MM.1S (cell line): ENCODE data around the gene SLC25A6.

ENCODE experiments used
- DNase-seq: peaks from one replicate; pipeline ENCODE4 v3.0.0-alpha.2; 2015
- H2AFZ ChIP-seq: fragments of 300-600 bp; sonication (generic); 2 replicates; pipeline ENCODE4 v1.6.0; 2016; ENCODE audit warnings: antibody characterized with exemption, low read length
- H3F3A ChIP-seq: fragments of 300-600 bp; sonication (generic); 2 replicates; pipeline ENCODE4 v1.6.1; 2016; ENCODE audit warnings: mild to moderate bottlenecking, antibody characterized with exemption, low read length, moderate library complexity, mixed read lengths; ENCODE audit not compliant: insufficient read depth
- H3K27ac ChIP-seq: fragments of 300-600 bp; sonication (generic); 2 replicates; pipeline ENCODE4 v1.5.1; 2016; ENCODE audit warnings: mild to moderate bottlenecking, low read length
- H3K27me3 ChIP-seq: fragments of 300-600 bp; sonication (generic); replicated peaks from 2 replicates; pipeline ENCODE4 v1.6.0; 2016; ENCODE audit warnings: low read length; ENCODE audit not compliant: insufficient read depth
- H3K36me3 ChIP-seq: fragments of 300-600 bp; sonication (generic); replicated peaks from 2 replicates; pipeline ENCODE4 v1.6.1; 2016; ENCODE audit warnings: mild to moderate bottlenecking, low read length, mixed read lengths; ENCODE audit not compliant: insufficient read depth
- H3K4me1 ChIP-seq: fragments of 300-600 bp; sonication (generic); 2 replicates; pipeline ENCODE4 v1.6.1; 2016; ENCODE audit warnings: low read length, mixed read lengths
- H3K4me2 ChIP-seq: fragments of 300-600 bp; sonication (generic); 2 replicates; pipeline ENCODE4 v1.6.0; 2016; ENCODE audit warnings: low read depth, low read length
- H3K4me3 ChIP-seq: fragments of 300-600 bp; sonication (generic); 2 replicates; pipeline ENCODE4 v1.5.1; 2016; ENCODE audit warnings: low read length, mixed read lengths
- H3K79me2 ChIP-seq: fragments of 300-600 bp; sonication (generic); 2 replicates; pipeline ENCODE4 v1.6.1; 2016; ENCODE audit warnings: mixed run types, low read length, mixed read lengths
- H3K9ac ChIP-seq: fragments of 300-600 bp; sonication (generic); 2 replicates; pipeline ENCODE4 v1.6.1; 2016; ENCODE audit warnings: low read length, mixed read lengths
- H3K9me2 ChIP-seq: fragments of 300-600 bp; sonication (generic); replicated peaks from 2 replicates; pipeline ENCODE4 v1.6.1; 2016; ENCODE audit warnings: mild to moderate bottlenecking, low read length, mixed read lengths; ENCODE audit not compliant: insufficient read depth
- H3K9me3 ChIP-seq: fragments of 300-600 bp; sonication (generic); replicated peaks from 2 replicates; pipeline ENCODE4 v1.6.1; 2016; ENCODE audit warnings: mild to moderate bottlenecking, low read length, mixed read lengths; ENCODE audit not compliant: insufficient read depth
- H4K20me1 ChIP-seq: fragments of 300-600 bp; sonication (generic); 2 replicates; pipeline ENCODE4 v1.6.1; 2016; ENCODE audit warnings: mild to moderate bottlenecking, low read length, moderate library complexity, mixed read lengths; ENCODE audit not compliant: insufficient read depth
- CTCF ChIP-seq: fragments of 300-600 bp; sonication (generic); IDR thresholded peaks from 2 replicates; pipeline ENCODE4 v1.5.1; 2016; ENCODE audit warnings: antibody characterized with exemption, low read length, mixed read lengths
- EZH2 ChIP-seq: fragments of 300-600 bp; sonication (generic); optimal IDR thresholded peaks from 2 replicates; pipeline ENCODE3; 2017; ENCODE audit warnings: low read depth, mild to moderate bottlenecking, antibody characterized with exemption, low read length, mixed read lengths
- EZH2phosphoT487 ChIP-seq: fragments of 300-600 bp; sonication (generic); IDR thresholded peaks from 2 replicates; pipeline ENCODE4 v1.6.1; 2018; ENCODE audit warnings: antibody characterized with exemption, low read length

SLC25A6 gene

GRCh38 chrX:1434871-1435240, 42.9 kb upstream of the SLC25A6 start:
- Histone ChIP-seq H3K4me1 (no peaks in the 10 kb centered on the region), H3K9me2 (no peaks in the 10 kb centered on the region), H3K27me3 (no peaks in the 10 kb centered on the region), H3K79me2 (no peaks in the 10 kb centered on the region), H3K9ac (no peak overlapping the region), H3K9me3 (no peaks in the 10 kb centered on the region), H3F3A (no peaks in the 10 kb centered on the region), H3K36me3 (no peaks in the 10 kb centered on the region), H3K4me2 (no peak overlapping the region), H3K4me3 (no peak overlapping the region), H3K27ac (no peak overlapping the region), H2AFZ (no peak overlapping the region), H4K20me1 (no peaks in the 10 kb centered on the region)
- TF ChIP-seq EZH2phosphoT487 (no peak), EZH2 (no peak), CTCF (no peak)
- DNase-seq, result no peak

GRCh38 chrX:1433646-1434357, 41.9 kb upstream of the SLC25A6 start:
- Histone ChIP-seq H3K9me3 (no peaks in the 10 kb centered on the region), H3K36me3 (no peaks in the 10 kb centered on the region), H3K27ac (no peak overlapping the region), H3K4me3 (no peak overlapping the region), H3K27me3 (no peaks in the 10 kb centered on the region), H3F3A (no peaks in the 10 kb centered on the region), H3K9ac (no peak overlapping the region), H4K20me1 (no peaks in the 10 kb centered on the region), H3K4me1 (no peaks in the 10 kb centered on the region), H2AFZ (no peak overlapping the region), H3K4me2 (no peak overlapping the region), H3K9me2 (no peaks in the 10 kb centered on the region), H3K79me2 (no peaks in the 10 kb centered on the region)
- no peak for DNase-seq
- TF ChIP-seq EZH2phosphoT487, result no peak
- TF ChIP-seq EZH2, result no peak
- TF ChIP-seq CTCF, result no peak

DNA sequence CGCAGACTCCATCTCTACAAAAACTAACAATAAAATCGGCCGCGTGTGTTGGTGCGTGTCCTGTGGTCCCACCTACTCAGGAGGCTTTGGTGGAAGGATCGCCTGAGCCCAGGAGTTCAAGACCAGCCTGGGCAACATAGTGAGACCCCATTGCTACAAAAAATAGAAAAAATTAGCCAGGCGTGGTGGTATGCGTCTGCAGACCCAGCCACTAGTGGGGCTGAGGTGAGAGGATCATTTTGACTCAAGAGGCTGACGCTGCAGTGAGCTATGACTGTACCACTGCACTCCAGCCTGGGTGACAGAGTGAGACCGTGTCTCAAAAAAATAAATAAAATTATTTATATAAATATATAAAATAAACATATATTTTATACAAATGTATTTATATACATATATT, 38.5 kb upstream of the SLC25A6 start:
- H3K36me3 ChIP-seq, result no peaks in the 10 kb centered on the region
- no peak for DNase-seq
- H3K9me3 ChIP-seq, result no peaks in the 10 kb centered on the region
- H3K9me2 ChIP-seq, result no peaks in the 10 kb centered on the region
- no peaks in the 10 kb centered on the region for H3K27me3 ChIP-seq
- H3K4me1 ChIP-seq, result no peaks in the 10 kb centered on the region
- no peak overlapping the region for H3K4me3 ChIP-seq
- no peaks in the 10 kb centered on the region for H3F3A ChIP-seq
- no peak overlapping the region for H3K4me2 ChIP-seq
- H3K79me2 ChIP-seq, result no peaks in the 10 kb centered on the region
- TF ChIP-seq EZH2phosphoT487, result no peak
- TF ChIP-seq CTCF, result no peak
- TF ChIP-seq EZH2, result no peak
- H2AFZ ChIP-seq, result no peak overlapping the region
- H4K20me1 ChIP-seq, result no peaks in the 10 kb centered on the region
- H3K27ac ChIP-seq, result no peak overlapping the region
- no peak overlapping the region for H3K9ac ChIP-seq
